Suprapubic skin (tissue), 3 donors: ENCODE measurements around the gene CDHR5.

Experiments used
- POLR2A ChIP-seq, 2 donors: fragments of 450-650 bp; IDR thresholded peaks; one replicate each; pipeline ENCODE4 v1.6.1; 2017; ENCODE audit warnings: antibody characterized with exemption in 2 of 2, mild to moderate bottlenecking in 2 of 2, moderate library complexity in 2 of 2
- TF ChIP-seq, protein P1 (sequence below), 2 donors: fragments of 200-600 bp in 1 of 2; fragments of 450-650 bp in 1 of 2; sonication (generic) in 1 of 2; IDR thresholded peaks; one replicate each; pipeline ENCODE4 v1.5.1; 2016 to 2019; ENCODE audit warnings: antibody characterized with exemption in 2 of 2, mild to moderate bottlenecking in 1 of 2, moderate library complexity in 1 of 2

DNA sequence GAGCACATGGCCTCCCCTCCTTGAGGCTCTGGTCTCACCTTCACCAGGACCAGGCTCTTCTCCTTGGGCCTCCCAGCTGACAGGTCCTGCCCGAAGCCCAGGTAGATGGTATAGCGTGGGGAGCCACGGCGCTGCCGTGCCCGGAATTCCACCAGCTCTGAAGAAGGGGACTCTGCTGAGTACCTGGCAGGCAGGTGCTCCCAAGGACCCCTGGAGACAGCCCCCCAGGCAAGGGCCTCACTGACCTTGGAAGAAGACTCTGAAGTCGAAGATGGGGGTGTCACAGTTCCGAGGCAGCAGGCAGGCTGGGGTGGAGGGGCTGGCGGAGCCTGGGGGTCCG is 11.8 kb downstream of the CDHR5 start:
- TF ChIP-seq, protein P1, sequence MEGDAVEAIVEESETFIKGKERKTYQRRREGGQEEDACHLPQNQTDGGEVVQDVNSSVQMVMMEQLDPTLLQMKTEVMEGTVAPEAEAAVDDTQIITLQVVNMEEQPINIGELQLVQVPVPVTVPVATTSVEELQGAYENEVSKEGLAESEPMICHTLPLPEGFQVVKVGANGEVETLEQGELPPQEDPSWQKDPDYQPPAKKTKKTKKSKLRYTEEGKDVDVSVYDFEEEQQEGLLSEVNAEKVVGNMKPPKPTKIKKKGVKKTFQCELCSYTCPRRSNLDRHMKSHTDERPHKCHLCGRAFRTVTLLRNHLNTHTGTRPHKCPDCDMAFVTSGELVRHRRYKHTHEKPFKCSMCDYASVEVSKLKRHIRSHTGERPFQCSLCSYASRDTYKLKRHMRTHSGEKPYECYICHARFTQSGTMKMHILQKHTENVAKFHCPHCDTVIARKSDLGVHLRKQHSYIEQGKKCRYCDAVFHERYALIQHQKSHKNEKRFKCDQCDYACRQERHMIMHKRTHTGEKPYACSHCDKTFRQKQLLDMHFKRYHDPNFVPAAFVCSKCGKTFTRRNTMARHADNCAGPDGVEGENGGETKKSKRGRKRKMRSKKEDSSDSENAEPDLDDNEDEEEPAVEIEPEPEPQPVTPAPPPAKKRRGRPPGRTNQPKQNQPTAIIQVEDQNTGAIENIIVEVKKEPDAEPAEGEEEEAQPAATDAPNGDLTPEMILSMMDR (IDR thresholded peaks at IDR 0.05): no peak
- TF ChIP-seq POLR2A (IDR thresholded peaks at IDR 0.05): no peak
